Suppressor macrophage treated with lipopolysaccharide for 1 hour (primary cell): ENCODE results near the gene ENHO.

Experiments
- DNase-seq, 3 donors: peaks; one replicate each; pipeline ENCODE4 v3.0.0-alpha.2; 2020 to 2022

ENHO gene

DNA sequence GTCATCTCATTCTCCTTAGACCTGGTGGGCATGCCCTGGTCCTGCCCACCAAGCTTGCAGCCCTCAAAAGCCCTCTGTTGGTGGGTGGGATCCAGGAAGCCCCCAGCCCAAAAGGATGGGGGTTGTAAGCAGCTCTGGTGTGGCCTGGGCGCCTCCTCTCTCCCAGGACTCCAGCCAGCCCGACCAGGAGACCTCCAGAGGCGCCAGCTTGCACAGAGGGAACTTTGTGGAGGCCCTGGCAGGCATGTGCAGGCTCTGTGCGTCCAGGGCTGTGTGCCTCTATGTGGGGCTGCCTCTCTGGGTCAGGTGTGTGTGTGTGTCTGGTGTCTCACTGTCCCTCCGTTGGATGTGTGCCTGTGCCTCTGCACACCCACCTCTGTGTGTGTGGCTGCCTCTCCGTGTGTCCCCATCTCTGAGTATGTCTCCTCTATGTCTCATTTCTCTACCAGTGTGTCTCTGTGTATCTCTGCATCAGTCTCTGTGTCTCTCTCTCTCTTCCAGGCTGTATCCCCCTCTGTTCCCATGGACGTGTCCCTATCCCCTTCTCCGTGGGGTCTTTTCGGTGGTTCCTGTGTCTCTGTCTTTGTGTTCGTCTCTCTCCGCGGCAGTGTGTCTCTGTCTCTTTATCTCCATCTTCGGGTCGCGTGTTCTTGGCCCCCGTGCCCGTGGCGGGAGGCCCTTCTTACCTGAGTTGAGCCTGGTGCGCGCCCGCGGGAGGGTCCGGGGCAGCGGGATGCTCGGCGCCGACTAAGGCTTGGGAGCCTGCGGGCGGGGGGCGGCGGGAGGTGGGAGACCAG is 501 bp downstream of the ENHO start:
- no peak for DNase-seq

DNA sequence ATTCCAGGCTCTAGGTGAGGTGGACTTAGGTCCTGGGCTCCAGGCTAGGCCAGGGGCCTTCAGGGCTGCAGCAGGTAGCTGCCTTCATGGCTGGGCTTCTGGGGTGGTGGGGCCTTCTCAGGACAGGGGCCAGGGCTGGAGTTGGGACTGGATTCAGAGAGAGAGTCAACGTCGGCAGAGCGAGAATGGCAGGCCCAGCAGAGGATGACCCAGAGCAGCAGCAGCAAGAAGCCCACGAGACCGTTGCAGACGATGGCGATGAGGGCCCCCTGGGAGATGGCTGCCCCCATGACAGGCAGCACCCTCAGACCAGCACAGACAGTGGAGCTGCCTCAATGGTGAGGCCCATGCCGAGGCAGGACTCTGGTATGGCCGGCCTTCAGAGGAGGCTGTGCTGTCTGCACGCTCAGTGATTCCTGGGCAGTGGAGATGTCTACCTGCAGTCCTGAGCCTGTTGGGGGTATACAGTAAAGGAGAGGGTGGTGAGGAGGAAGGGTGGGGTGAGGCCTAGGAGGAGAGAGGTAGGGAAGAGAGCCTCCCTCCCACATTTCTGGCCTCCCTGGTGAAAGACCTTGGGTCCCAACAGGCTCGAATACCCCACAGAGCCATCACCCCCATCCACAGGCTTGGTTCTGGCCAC is 1.3 kb downstream of the ENHO start:
- no peak for DNase-seq

DNA sequence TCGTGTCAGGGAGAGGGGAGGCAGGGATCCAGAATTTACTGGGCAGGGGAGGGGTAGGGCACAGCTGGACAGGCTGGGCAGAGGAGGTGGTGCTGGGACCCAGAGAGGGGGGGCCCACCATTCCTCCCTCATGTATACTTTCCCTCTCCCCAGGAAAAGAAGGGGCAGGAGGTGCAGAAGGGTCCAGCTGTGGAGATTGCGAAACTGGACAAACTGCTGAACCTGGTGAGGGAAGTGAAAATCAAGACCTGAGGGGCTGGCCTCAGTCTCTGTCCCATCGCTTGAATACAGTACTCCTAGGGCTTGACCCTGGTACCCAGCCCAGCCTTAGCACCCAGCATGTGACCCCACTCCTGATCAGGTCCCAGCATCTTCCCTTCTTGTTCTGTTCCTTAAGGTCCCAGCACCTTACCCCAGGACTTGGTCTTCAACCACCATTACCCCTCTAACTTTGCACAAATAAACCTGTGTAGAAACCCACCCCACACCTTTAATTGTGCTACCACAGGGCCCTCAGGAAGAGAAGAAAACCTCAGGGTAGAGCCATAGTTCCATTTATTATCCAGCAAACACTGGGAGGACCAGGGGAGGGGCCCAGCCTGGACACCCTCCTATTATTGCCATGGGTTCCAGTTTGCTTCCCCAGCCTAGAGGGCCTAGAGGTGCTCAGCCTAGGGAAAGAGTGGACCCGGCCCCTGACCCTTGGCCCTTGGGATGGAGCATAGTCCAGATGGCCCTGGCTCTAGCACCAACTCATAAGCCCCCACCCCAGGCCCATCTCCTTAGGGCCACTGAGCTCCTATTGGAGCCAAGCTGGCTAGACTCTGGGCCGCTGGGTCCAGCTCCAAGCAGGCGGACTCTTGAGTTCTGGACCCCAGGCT is 2.0 kb downstream of the ENHO start:
- no peak for DNase-seq

DNA sequence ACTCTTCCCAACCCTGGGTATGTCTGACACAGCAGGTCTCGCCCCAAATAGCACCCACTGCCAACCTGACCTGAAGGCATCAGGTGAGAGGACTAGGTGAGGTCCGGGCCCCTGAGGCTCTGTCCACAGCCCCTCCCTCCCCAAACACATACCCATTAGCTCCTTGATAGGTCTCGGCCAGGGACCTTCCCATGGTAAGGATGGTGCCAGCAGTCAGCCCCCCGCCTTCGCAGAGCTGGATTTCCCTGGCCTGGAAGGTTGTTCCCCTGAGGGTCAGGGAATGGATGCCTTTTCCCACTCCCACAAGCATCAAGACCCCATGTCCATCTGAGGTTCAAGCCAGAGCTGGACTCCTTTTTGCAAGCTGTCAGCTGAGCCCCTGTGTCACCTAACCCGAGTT is 2.7 kb downstream of the ENHO start:
- DNase-seq: no peak

DNA sequence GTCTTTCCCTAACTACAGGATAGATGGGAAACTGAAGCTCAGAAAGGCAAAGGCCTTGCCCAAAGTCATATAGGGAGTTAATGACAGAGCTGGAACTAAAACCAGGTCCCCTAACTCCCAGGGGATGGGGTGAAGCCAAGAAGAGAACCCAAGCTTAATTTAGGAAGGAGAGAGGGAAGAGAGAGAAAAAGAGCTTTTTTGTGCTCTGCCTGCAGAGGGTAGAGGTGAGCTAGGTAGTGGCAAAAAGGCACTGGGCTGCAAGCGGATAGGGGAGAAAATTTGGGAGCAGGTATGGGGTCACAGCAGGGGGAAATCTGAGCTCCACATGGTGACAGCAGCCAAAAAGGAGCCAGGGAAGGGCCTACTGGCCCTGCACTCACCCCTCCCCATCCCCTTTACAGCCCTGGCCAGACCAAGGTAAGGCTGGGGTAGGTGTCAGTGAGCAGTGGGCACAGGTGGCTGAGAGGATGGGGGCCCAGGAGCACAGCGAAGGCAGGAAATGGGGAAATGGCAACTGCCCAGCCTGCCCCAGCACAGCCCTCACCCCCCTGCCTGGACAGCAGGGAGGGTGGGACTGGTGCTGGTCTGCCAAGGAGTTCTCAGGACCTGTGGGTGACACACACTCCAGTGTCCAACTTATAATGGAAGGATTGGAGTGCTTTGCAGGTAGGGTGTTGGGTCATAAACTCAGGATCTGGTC is 3.3 kb downstream of the ENHO start:
- DNase-seq: no peak

DNA sequence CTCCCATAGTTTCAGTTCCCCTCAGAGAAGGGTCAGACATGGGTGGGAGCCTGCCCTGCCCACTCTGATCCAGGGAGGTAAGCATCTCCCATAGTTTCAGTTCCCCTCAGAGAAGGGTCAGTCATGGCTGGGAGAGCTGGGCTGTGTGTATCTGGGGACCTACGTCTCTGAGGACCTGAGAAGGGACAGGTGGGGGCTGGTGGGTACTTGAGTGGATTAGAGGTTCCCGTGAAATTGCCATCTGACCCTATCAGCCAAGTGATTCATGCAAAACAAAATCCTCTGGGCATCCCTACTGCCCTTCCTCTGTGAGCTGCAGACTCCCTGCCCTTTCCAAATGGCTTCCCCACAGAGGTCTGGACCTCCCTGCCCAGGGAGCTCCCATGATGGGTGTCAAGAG is 3.9 kb downstream of the ENHO start:
- no peak for DNase-seq

DNA sequence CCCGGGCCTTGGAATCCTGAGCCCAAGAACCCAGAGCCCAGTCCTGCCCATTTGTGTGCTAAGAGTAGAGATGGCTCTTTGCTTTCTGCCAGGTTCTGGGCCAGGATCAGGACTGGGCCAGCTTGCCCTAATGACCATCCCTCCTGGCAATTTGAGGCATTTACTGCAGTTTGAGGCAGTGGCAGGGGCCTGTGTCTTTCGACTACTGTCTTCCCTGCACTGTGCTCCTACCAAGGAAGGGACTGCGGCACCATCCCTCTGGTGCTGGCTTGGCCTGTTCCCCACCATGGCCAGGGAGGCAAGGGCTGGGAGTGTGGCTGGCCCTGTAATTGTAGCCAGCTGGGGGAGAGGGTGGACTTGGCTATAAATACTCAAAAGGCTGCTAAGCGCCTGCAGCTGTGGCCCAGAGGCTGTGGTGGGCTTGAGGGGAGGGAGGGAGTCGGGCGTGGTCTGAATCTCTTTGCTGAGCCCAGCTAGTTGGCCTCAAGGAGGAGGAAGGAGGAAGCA is 4.6 kb downstream of the ENHO start:
- no peak for DNase-seq

DNA sequence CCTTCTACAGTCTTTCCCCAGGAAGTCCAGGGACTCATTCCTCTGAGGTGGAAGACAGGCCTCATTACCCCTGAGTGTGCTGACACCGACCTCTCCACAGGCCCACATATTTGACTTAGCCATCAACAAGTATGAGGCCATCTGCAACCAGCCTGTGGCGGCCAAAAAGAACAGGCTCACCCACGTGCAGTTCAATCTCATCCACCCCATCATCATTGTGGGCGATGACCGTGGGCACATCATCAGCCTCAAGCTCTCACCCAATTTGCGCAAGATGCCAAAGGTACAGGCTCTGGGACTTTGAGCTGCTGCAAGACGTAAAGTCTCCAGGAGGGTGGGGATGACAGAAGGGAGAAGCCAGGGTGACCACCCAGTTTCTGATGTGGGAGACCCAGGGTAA is 5.6 kb downstream of the ENHO start:
- peak in 1 of 3 donors; percentile 22 for DNase-seq

DNA sequence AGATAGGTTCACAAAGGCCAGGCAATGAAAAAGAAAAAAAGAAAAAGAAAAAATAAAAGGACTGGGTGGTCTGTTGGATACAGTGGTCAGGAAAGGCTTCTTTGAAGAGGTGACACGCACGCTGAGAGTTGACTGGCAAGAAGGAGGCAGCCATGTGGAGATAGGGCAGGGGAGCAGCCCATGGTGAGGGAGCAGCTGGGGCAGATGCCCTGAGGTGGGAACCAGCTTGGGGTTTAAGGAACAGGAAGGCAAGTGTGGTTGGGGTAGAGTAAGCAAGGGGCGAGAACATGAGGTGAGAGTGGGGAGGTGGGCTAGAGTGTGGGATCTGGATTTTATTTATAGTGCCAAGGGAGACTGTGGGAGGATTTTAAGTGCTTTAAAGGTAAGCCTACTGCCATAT is 6.8 kb downstream of the ENHO start:
- DNase-seq: no peak

DNA sequence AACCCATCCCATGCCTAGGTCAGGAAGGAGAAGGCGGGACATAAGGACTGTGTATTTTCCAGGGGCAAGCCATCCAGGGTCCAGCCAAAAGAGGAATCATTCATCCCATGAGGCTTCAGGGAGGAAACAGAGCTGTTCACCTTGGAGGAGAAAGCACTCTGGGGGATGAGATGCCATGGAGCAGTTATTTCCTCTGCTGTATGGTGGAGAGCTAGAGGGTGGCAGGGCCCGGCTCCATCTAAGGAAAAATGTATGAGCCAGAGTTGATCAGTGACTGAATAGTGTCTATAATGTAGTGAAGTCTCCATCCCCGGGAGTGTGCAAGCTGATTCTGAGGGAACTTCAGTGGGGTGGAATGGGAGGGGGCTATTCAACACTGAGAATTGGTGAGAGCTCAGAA is 8.0 kb downstream of the ENHO start:
- no peak for DNase-seq

DNA sequence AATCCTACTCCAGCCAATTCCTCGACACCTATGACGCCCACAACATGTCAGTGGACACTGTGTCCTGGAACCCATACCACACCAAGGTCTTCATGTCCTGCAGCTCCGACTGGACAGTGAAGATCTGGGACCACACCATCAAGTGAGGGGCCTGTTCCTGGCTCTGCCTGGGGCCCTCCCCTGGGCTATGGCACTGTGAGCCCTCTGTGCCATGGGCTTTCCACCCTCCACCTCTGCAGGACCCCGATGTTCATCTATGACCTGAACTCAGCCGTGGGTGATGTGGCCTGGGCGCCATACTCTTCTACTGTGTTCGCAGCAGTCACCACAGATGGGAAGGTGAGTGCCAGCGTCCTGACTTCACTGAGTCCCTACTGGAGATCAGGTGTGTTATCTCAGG is 8.4 kb downstream of the ENHO start:
- no peak for DNase-seq

DNA sequence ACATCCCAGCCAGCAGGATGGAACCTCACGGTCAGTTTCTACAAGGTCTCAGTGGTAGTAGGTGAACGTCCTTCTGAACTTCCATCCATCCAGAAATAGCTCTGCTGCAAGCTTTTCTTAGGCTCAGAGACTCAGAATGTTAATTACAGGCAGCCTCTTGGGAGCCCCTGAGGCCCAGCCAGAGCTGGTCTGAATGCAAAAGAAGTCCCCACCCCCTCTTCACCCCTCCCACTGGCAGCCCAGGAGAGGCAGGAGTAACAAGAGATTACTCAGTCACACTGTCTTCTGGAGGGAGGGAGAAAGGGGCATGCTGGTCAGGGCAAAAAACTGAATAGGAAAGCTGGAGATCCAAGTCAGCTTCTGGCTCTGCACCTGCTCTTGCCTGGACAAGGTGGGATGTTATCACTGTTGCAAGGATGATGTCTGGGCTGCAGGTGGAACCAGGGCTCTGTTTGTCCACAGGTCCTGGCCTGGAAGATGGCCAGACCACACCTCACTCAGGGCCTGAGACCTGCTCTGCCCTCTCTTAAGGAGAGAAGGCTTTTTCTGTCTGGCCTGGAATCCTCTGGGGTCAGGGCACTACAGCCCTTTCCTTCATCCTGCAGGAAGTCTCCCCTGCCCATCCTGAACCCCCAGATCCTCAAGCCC is 9.1 kb downstream of the ENHO start:
- DNase-seq: no peak

DNA sequence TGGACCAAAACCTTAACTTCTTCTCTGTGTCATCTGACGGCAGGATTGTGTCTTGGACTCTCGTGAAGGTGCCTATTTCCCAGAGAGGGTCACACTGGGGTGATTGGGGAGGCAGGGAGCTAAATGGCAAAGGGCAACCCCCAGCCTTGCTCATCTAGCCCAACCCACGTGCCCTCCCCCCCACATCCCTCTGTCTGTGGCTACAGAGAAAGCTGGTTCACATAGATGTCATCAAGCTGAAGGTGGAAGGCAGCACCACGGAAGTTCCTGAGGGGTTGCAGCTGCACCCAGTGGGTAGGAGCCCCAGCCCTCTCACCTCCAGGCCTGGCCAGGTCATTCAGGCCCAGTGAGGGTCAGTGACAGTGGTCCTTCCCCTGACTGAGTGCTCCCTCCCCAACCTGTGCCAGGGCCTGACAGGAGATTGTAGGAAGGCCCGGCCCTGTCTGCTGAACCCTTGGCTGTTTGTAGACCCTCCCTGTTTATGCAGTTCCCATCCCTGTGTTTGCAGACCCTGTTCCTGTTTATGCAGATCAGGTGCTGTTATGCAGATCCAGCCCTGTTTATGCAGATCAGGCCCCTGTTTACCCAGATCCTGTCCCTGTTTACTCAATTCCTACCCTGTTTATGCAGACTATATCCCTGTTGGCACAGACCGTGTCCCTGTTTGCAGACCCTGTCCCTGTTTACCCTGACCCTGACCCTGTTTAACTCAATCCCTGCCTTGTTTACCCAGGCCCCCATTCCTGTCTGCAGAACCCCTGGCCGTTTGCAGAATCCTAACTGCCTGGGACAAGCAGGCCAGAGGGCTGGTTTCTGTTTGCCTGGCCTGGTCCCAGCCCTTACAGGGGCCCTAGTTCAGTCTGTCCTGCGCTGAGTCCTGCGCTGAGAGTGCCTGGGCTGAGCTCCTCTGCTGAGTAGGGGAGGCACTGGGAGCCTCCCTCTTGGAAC is 10.4 kb downstream of the ENHO start:
- no peak for DNase-seq

DNA sequence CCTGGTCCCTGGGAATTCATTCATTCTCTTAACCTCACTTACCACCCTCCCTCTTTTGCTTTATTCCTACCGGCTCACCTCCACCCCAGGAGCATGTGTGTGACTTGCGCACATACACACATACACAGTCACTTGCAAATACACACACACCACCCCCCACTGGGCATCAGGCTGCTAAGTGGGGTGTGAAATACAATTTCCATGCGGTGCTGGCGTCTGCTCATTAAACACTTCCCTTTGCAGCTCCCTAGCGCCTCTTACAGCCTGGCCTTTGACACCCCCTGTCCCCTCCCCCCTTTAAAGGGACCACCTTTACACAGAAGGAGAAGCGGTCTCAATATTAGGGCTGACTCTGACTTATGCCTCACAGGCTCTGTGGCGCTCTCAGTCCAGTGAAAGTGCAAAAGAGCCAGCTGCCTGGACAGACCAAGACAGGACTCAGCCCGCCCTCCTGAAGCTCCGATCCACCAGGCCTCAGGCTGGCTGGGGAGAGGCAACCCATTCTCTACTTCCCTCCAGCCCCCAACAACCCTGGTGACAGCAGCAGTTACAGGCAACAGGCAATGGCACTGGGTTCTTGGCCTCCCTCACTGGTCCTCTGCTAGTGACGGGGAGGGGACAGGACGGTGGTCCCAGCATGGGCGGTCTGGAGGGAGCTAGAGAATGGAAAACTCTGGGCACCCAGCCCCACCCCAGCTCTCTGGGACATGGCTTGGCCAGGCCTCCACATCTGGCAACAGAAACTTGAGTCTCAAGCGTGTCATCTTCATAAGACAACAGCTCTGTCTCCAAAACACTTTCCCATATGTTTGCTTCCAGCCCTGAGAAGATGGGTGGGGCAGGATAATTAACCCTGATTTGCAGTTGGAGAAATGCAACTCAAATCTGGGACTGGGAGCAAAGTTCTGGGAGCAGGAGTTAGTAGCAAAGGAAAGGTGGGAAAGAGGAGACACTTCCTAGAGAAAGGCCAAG is 12.0 kb downstream of the ENHO start:
- no peak for DNase-seq

DNA sequence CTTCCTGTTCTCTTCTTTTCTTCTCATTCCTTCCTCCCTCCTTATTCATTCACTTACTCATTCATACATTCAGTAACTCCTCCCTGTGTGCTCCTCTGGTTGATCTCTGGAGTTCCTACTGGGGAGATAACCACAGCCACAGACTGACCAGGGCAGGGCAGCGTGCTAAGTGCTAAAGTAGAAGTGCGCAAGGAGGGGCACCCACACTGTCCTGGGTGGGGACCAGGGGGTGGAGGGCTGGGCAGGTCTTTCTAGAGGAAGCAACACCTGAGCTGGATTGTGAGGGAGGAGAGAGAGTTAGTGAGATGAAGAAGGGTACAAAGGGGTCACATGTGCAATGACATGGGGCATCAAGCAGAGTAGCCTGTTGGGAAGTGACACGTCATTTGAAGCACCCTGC is 13.8 kb downstream of the ENHO start:
- no peak for DNase-seq

DNA sequence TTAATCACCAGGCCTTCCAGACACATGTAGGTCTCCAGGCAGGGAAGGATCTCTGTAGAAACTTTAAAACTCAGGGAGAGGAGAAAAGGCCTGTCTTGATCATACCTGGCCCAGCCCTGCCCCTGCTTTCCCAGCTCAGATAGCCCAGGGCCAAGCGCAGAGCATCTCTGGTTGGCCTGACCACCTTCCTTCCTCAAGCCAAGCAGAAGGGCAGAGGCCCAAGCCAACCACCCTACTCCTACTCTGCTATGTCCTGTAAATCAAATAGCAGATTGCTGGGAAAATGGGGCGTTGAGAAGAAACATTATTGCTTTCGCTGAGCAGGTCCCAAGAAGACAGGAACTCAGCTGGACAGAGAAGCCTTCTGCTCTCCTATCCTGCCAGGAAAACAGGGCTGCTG is 14.3 kb downstream of the ENHO start:
- DNase-seq: no peak

DNA sequence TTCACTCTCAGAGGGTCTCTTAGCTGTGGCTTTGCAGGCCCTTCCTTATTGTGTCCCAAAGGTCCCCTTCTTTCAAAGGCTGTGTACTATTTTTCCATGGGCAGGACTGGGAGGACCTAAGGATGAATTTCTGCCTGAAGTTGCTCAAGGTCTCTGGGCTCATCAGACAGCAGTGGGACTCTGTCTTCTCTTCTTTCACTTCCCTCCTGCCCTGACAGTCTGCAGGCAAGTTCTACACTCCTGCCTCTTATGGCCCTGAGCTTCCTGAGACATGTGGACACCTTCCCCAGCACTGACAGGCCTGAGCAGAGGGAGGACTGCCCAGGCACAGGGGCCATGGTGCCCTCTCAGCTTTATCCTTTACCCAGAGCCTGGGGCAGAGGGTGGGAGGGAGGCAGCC is 14.8 kb downstream of the ENHO start:
- DNase-seq: no peak

DNA sequence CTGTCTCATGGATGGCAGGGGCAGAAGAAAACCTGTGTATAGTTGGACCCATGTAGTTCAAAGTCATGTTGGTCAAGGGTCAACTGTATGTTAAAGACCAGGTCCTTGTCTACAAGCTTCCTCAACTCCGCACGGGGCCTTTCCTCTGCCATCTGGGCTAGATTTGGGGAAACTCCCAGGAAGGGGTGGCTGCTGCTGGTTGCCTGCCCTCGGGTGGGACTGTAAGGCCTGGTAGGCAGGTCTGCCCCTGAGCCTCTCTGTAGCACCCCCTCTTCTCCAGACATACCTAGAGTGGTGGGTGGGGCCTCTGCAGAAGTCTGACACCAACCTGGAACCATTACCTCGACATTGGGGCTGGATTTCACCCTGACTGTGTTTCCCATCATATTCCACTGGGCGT is 15.2 kb downstream of the ENHO start:
- no peak for DNase-seq

DNA sequence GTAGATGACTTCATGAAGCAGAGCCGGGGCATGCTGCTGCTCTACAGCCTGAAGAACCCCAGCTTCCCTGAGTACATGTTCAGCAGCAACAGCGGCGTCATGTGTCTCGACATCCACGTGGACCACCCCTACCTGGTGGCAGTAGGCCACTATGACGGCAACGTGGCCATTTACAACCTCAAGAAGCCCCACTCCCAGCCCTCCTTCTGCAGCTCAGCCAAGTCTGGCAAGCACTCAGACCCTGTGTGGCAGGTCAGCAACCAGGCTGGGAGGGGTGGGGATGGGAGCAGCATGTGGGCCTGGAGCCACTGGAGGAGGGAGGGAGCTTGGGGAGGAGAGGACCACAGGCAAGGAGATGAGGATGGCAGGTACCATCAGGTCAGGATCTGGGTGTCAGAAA is 16.2 kb downstream of the ENHO start:
- no peak for DNase-seq
